Endothelial cell of umbilical vein (primary cell): ENCODE measurements around the gene MAML3. TPM values are rescaled to one million over a fixed set of nuclear protein-coding genes. Genes with fewer than 3 reads are reported as not detected.

Experiments used
- BruUV-seq: library from RNA; stranded (reverse); fragments of 400-500 nt; replicated peaks from 2 replicates; lab custom pipeline; 2021; lab: Mats Ljungman, UMichigan
- CTCF ChIA-PET: fragments of 300-600, 350-600 bp; sonication (Branson Sonifier 250); formaldehyde crosslinking; loops from one replicate; lab custom pipeline; 2021; ENCODE audit warnings: antibody characterized with exemption, inconsistent platforms; lab: Charles Lee
- POLR2A ChIA-PET: fragments of 300-600, 350-600 bp; sonication (Branson Sonifier 250); formaldehyde crosslinking; loops from one replicate; lab custom pipeline; 2021; ENCODE audit warnings: antibody characterized with exemption, inconsistent platforms; lab: Charles Lee
- DNase-seq: peaks from one replicate; pipeline ENCODE4 v3.0.0-alpha.2; 2011; ENCODE audit warnings: low read depth, low spot score
- FAIRE-seq: peaks from 2 replicates; lab custom pipeline; 2011; peaks lifted over from hg19 to GRCh38; lab: Jason Lieb, UNC
- H2AFZ ChIP-seq: 2 replicates; pipeline ENCODE4 v1.6.0; 2012; ENCODE audit warnings: low read depth, low read length, control low read depth, inconsistent platforms
- H3K27ac ChIP-seq: 2 replicates; pipeline ENCODE4 v1.5.1; 2011; ENCODE audit warnings: low read depth, mild to moderate bottlenecking, control low read depth, low read length, moderate library complexity; ENCODE audit not compliant: insufficient read depth
- H3K27me3 ChIP-seq, 2 experiments: 2 replicates each; pipeline versions ENCODE4 v1.6.0 to v1.6.1; 2011; ENCODE audit warnings: low read length in 2 of 2, mixed read lengths in 1 of 2; ENCODE audit not compliant: control insufficient read depth in 2 of 2, insufficient read depth in 2 of 2
- H3K36me3 ChIP-seq, 2 experiments: 2 replicates in 1 of 2; 3 replicates in 1 of 2; pipeline ENCODE4 v1.5.1; 2011; ENCODE audit warnings: low read length in 2 of 2, mild to moderate bottlenecking in 1 of 2, moderate library complexity in 1 of 2; ENCODE audit not compliant: control insufficient read depth in 2 of 2, insufficient read depth in 2 of 2; ENCODE audit errors: extremely low read depth in 1 of 2
- H3K4me1 ChIP-seq: 3 replicates; pipeline ENCODE4 v1.5.1; 2011; ENCODE audit warnings: mild to moderate bottlenecking, low read length; ENCODE audit not compliant: control insufficient read depth, insufficient read depth; ENCODE audit errors: extremely low read depth
- H3K4me2 ChIP-seq: 2 replicates; pipeline ENCODE4 v1.6.1; 2011; ENCODE audit warnings: low read length, control low read depth, mixed read lengths; ENCODE audit not compliant: insufficient read depth
- H3K4me3 ChIP-seq, 3 experiments: fragments of 200-600 bp in 1 of 3; sonication (generic), shearing (Covaris generic) in 1 of 3; replicated peaks in 1 of 3; 2 replicates each; pipeline ENCODE4 v1.5.1; 2011 to 2016; ENCODE audit warnings: control low read depth in 3 of 3, low read length in 3 of 3, mild to moderate bottlenecking in 2 of 3, inconsistent platforms in 1 of 3, low read depth in 1 of 3, moderate library complexity in 1 of 3; ENCODE audit not compliant: insufficient read depth in 1 of 3
- H3K79me2 ChIP-seq: 2 replicates; pipeline ENCODE4 v1.6.0; 2012; ENCODE audit warnings: low read length, inconsistent platforms; ENCODE audit not compliant: control insufficient read depth, insufficient read depth
- H3K9ac ChIP-seq: replicated peaks from 2 replicates; pipeline ENCODE3; 2011; ENCODE audit warnings: low read length, control low read depth; ENCODE audit not compliant: insufficient read depth; ENCODE audit errors: extremely low read depth
- H3K9me1 ChIP-seq: replicated peaks from 3 replicates; pipeline ENCODE4 v1.6.0; 2011; ENCODE audit warnings: mild to moderate bottlenecking, low read length; ENCODE audit not compliant: control insufficient read depth, insufficient read depth; ENCODE audit errors: extremely low read depth
- H3K9me3 ChIP-seq: replicated peaks from 2 replicates; pipeline ENCODE4 v1.5.1; 2012; ENCODE audit warnings: low read length, inconsistent platforms; ENCODE audit not compliant: control insufficient read depth, insufficient read depth
- H4K20me1 ChIP-seq: replicated peaks from 2 replicates; pipeline ENCODE3; 2011; ENCODE audit warnings: mild to moderate bottlenecking, low read length; ENCODE audit not compliant: control insufficient read depth, insufficient read depth; ENCODE audit errors: extremely low read depth
- CTCF ChIP-seq, 2 donors: IDR thresholded peaks; 1 replicate in 1 of 2; 2 replicates in 1 of 2; pipeline ENCODE4 v1.5.1; 2011; ENCODE audit warnings: low read length in 2 of 2, mild to moderate bottlenecking in 2 of 2, moderate library complexity in 2 of 2, control low read depth in 1 of 2, inconsistent platforms in 1 of 2, low read depth in 1 of 2; ENCODE audit not compliant: insufficient read depth in 1 of 2; ENCODE audit errors: extremely low read depth in 1 of 2
- EZH2 ChIP-seq: IDR thresholded peaks from 2 replicates; pipeline ENCODE4 v1.6.1; 2012; ENCODE audit warnings: borderline replicate concordance, low read depth, mild to moderate bottlenecking, moderate library complexity, low read length, inconsistent platforms; ENCODE audit not compliant: severe bottlenecking
- FOS ChIP-seq: IDR thresholded peaks from 2 replicates; pipeline ENCODE4 v1.6.1; 2011; ENCODE audit warnings: mild to moderate bottlenecking, low read length, moderate library complexity, borderline replicate concordance; ENCODE audit not compliant: insufficient read depth
- GATA2 ChIP-seq: IDR thresholded peaks from 2 replicates; pipeline ENCODE4 v1.7.0; 2011; ENCODE audit warnings: low read depth, mild to moderate bottlenecking, moderate library complexity, mixed read lengths, low read length; ENCODE audit not compliant: insufficient read length, insufficient read depth
- JUN ChIP-seq: IDR thresholded peaks from 2 replicates; pipeline ENCODE4 v1.6.1; 2011; ENCODE audit warnings: borderline replicate concordance, low read depth; ENCODE audit not compliant: insufficient read length, insufficient read depth
- MAX ChIP-seq: IDR thresholded peaks from 2 replicates; pipeline ENCODE4 v1.6.1; 2011; ENCODE audit not compliant: insufficient read depth, insufficient read length
- MYC ChIP-seq: IDR thresholded peaks from one replicate; pipeline ENCODE4 v1.6.1; 2011; ENCODE audit warnings: mild to moderate bottlenecking, low read depth, low read length
- POLR2A ChIP-seq: IDR thresholded peaks from 2 replicates; pipeline ENCODE4 v1.6.1; 2012; ENCODE audit warnings: low read depth, mild to moderate bottlenecking, control low read depth, low read length
- POLR2AphosphoS5 ChIP-seq: IDR thresholded peaks from 2 replicates; pipeline ENCODE4 v1.6.1; 2012; ENCODE audit warnings: low read depth, mild to moderate bottlenecking, control low read depth, low read length, moderate library complexity; ENCODE audit not compliant: insufficient read depth
- dilution Hi-C: fragments of 300-500 bp; cut with MboI; formaldehyde crosslinking; loops from one replicate; pipeline ENCODE4 v1.15.0; 2019; ENCODE audit warnings: low sequenced_read_pairs; ENCODE audit not compliant: extremely low pct_ligation_motif_present
- intact Hi-C: fragments of 100-400 bp; cut with micrococcal nuclease; formaldehyde crosslinking; loops from one replicate; pipeline ENCODE4 v1.10.0; 2022
- polyA plus RNA-seq, 4 experiments: library from polyadenylated mRNA; depleted of rRNA in 3 of 4; stranded (reverse) in 3 of 4; unstranded in 1 of 4; fragments of >200 nt; gene quantifications; 2 replicates each; pipeline versions ENCODE4 v1.2.1 to v1.2.3, GENCODE V29; 2011 to 2012; ENCODE audit warnings: missing spikeins in 1 of 4
- total RNA-seq: library from RNA; stranded (reverse); gene quantifications from 2 replicates; pipeline ENCODE4 v1.2.3, GENCODE V29; 2021

The MAML3 gene
- total and polyA plus RNA-seq, 2 donors (not counting 3 experiments of a cell fraction or from before 2014, with no cell fraction given): 14.0 to 20.3 TPM

- Histone ChIP-seq H2AFZ (no peak overlapping the region), H3K4me1 (peaks cover 10% of the 10 kb centered on the region), H3K9me3 (no peaks in the 10 kb centered on the region), H3K27ac (no peak overlapping the region), H3K9ac (no peak overlapping the region), H3K36me3 (peaks cover 0 to 3% of the 10 kb centered on the region in 2 experiments), H3K4me3 (no peak overlapping the region), H3K4me2 (no peak overlapping the region), H4K20me1 (no peaks in the 10 kb centered on the region), H3K79me2 (no peaks in the 10 kb centered on the region), H3K27me3 (no peaks in the 10 kb centered on the region), H3K9me1 (no peaks in the 10 kb centered on the region)
- DNase-seq (no peak), FAIRE-seq (no peak)
- POLR2A ChIA-PET: no interaction called here
- dilution Hi-C loops (no loop called here), intact Hi-C loops (no loop called here)
- CTCF ChIA-PET: interaction anchor here (1.1 to 1.4 kb wide), 3 partner anchors 8 to 109 kb away, joined by 3 to 5 read pairs (median 4); no protein-coding TSS in a partner anchor
- TF ChIP-seq POLR2A (no peak), GATA2 (no peak), CTCF (IDR thresholded peaks at IDR 0.05; ENCODE audit: extremely low read depth in 1 of 2, insufficient read depth in 1 of 2, low read depth in 1 of 2, low read length in 2 of 2) (no peak), MYC (no peak), POLR2AphosphoS5 (no peak), EZH2 (no peak), FOS (no peak), JUN (no peak), MAX (no peak)
- BruUV-seq: no TSS peak
These were observed 441.1 kb downstream of the MAML3 start for GRCh38 chr4:139712882-139713281.
